GM18907 (cell line): Measurements from ENCODE around the gene MINDY1.

Source experiments
- ATAC-seq: cut with Tn5 transposase; IDR thresholded peaks from one replicate; pipeline ENCODE4 v1.9.1; 2021; ENCODE audit warnings: mild to moderate bottlenecking, moderate library complexity; ENCODE audit not compliant: unreplicated experiment

The MINDY1 gene

GRCh38 chr1:150969626-150970025 lies 37.1 kb downstream of the MINDY1 start:
- no peak for ATAC-seq

DNA sequence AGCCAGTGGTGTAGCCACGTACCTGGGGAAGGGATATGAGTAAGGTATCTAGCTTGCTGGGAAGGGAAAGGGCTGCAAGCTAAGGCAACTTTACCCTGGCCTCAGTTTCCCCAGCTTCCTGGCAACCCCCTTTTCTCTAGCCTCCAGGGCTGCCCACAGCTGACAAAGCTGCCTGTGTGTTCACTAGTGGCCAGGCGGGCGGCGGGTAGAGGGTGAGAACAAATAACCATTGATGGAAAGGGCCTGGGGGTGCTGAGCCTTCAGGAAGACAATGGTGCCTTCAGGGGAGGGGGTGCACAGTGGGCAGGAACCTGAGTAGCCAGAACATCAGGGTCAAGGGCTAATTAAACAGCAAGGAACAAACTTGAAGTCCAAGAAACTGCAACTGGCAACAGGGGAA lies 38.2 kb downstream of the MINDY1 start:
- no peak for ATAC-seq

DNA sequence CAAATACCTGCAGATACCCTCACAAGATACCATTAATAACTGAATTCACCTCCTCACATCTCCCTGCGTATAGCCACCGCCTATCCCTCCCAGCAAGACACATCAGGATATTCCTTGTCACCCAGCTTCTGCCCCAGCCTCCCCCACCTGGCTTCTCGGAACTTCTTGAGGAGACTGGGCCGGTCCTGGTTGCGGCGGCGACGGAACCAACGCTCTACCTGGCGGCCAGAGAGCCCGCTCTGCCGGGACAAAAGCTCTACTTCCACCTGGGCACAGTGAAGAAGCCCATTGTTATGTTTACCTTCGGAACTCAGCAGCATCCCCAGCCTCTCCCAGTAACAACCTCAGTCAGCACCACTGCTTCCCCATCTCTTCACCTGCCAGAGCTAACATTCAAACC lies 38.8 kb downstream of the MINDY1 start:
- no peak for ATAC-seq

DNA sequence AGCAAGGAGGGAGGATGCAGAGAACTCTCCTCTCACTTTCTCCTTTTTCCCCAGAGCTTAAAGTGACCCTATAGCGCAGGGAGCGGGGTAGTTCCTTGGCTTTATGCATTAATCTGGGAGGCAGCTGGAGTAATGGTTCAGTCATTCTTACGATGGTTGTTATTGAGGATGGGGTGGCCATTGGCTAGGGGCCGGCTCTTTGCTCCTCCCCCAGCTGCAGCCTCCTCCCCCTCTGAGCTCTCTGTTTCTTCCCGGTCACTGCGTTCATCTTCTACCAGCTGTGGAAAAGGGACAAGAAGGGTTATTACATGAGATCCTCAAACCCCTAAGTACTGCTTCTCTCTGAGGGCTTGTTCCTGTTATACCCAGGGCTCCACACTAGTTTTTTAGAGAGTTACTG lies 40.7 kb downstream of the MINDY1 start:
- no peak for ATAC-seq

DNA sequence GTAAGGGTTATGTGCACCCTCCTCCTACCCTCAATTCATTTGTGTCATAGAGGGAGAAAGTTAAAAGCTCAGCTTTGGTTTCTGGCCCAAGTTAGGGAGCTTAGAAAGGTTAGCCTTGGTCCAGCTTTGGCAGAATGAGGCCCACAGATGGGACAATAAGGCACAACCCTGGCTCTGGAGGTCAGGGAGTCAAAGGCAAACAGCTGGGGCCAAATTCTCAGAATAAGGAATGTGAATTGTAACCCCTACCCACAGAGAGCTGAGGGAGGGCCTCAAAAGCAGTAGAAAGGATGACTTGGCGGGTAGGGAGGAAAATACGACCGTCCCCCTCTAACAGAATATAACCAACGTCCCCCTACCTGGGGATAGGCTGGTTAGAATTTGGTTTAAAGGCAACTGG lies 41.1 kb downstream of the MINDY1 start:
- no peak for ATAC-seq

DNA sequence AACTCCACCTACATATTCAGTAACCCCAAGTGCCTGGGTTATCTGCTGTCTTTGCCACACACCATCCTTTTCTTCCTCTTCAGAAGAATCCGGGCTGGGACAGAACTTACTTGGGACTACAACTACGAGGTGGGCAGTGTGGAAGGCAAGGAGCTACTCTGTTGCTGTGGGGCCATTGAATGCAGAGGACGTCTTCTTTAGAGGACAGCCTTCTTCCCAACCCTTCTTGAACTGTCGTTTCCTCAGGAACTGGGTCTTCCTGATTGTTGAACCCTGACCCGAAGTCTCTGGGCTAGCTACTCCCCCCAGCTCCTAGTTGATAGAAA lies 42.6 kb downstream of the MINDY1 start:
- ATAC-seq: no peak

DNA sequence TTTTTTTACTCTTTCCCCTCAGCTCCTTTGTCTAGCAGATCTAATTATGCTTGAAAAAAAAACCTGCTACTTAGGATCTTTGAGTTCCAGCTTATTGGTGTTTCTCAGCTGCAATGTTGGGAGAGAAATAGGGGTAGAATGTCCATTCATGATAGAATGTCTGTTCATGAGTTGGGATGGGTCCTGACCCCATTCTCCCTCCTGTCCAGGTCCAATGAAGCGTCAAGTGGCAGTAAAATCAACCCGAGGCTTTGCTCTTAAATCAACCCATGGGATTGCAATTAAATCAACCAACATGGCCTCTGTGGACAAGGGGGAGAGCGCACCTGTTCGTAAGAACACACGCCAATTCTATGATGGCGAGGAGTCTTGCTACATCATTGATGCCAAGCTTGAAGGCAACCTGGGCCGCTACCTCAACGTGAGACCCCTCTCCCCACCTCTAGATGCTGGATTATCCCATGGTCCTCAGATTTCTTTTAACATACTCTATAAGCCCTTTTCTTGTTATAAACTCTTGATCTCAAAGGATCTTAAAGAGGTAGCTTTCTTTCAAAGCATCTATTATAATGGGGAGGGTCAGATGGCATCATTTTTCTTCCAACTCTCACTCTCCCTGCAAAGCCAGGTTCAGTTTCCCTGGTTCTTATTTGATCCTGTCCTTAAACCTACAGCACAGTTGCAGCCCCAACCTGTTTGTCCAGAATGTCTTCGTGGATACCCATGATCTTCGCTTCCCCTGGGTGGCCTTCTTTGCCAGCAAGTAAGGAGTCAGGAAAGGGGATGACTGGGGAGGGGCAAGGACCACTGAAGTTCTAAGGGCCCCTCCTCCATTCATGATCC lies 43.2 kb downstream of the MINDY1 start:
- ATAC-seq: no peak

- no peak for ATAC-seq
These were observed 44.9 kb downstream of the MINDY1 start for GRCh38 chr1:150961756-150962155.

DNA sequence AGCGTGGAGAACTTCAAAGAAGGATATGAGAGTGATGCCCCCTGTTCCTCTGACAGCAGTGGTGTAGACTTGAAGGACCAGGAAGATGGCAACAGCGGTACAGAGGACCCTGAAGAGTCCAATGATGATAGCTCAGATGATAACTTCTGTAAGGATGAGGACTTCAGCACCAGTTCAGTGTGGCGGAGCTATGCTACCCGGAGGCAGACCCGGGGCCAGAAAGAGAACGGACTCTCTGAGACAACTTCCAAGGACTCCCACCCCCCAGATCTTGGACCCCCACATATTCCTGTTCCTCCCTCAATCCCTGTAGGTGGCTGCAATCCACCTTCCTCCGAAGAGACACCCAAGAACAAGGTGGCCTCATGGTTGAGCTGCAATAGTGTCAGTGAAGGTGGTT lies 46.1 kb downstream of the MINDY1 start:
- no peak for ATAC-seq

DNA sequence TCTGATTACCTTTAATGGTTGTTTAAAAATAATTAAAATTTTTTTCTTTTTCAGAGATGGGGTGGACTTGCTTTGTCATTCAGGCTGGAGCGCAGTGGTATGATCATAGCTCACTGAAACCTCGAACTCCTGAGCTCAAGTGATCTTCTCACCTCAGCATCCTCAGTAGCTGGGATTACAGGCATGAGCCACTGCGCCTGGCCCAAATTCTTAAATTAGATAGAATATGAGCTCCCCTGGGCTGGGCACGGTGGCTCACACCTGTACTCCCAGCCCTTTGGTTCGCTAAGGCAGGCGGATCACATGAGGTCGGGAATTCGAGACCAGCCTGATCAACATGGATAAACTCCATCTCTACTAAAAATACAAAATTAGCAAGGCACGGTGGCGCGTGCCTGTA lies 49.0 kb downstream of the MINDY1 start:
- no peak for ATAC-seq

- no peak for ATAC-seq
These were observed 51.4 kb downstream of the MINDY1 start for GRCh38 chr1:150955280-150955679.

- no peak for ATAC-seq
These were observed 52.0 kb downstream of the MINDY1 start for GRCh38 chr1:150954708-150955107.
